Mucosa of descending colon (tissue), 3 donors: ENCODE results near the gene DOCK1. TPM values are rescaled to one million over a fixed set of nuclear protein-coding genes. Genes with fewer than 3 reads are reported as not detected.

Experiments used
- ATAC-seq: fragments of 200-7000 bp; cut with Tn5 transposase; one replicate; pipeline ENCODE4 v1.9.1; 2020; ENCODE audit warnings: mild to moderate bottlenecking, moderate library complexity
- DNase-seq, 3 donors: peaks; one replicate each; pipeline ENCODE4 v3.0.0-alpha.2; 2020
- H3K36me3 ChIP-seq: fragments of 200-600 bp; one replicate; pipeline ENCODE4 v1.8.0; 2021; ENCODE audit warnings: low read depth, mild to moderate bottlenecking
- H3K4me1 ChIP-seq: fragments of 200-600 bp; one replicate; pipeline ENCODE4 v1.8.0; 2021; ENCODE audit warnings: low read depth, mild to moderate bottlenecking
- H3K4me3 ChIP-seq: fragments of 200-600 bp; one replicate; pipeline ENCODE4 v1.8.0; 2021; ENCODE audit warnings: mild to moderate bottlenecking
- H3K9me3 ChIP-seq: fragments of 200-600 bp; one replicate; pipeline ENCODE4 v1.8.0; 2021; ENCODE audit warnings: mild to moderate bottlenecking
- intact Hi-C, 2 donors: fragments of 100-400 bp; cut with DNase I in 1 of 2; cut with micrococcal nuclease in 1 of 2; formaldehyde crosslinking; loops; one replicate each; pipeline versions ENCODE4 v1.11.0 to v1.11.1; 2022; cut with DNase I, micrococcal nuclease
- total RNA-seq, 3 donors: library from RNA; stranded (reverse); fragmentation: NEBNext Ultra II Directional in 2 of 3; extraction: Animal tissue kit (Norgen Biotek cat#: 25700) in 2 of 3; gene quantifications; one replicate each; pipeline versions ENCODE4 v1.2.1 to v1.2.4, GENCODE V29; 2021 to 2023
- TF ChIP-seq, protein P1 (sequence below): fragments of 200-600 bp; IDR thresholded peaks from one replicate; pipeline ENCODE4 v1.8.0; 2022; ENCODE audit warnings: antibody characterized with exemption, mild to moderate bottlenecking
- donor health status: DM: no; HTN: no; CAD: no; lungs with moderate emphysema.
- donor health status: DM: no; HTN: no; CAD: no.
- donor health status: DM: no; HTN: yes; CAD: no.

DOCK1 gene
- total RNA-seq, 3 donors from 2014 or later, result 56.5 to 103 (median 74.1) TPM

DNA sequence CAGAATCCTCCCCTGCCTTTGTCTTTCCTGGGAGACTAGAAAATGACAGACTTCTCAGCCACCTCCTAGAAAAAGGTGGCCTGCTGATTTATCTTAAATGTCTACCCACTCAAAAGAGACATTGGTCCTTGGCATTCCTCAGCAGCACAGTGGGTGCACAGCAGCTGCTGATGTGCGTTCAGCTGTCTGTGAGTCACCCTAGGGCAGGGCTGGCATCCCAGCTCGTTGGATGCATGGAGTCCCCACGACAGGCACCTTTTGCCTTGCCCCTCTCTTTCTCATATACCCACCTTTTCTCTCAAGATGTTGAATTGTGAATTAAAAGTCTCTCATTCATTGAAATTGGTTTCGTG lies 113.0 kb downstream of the DOCK1 start:
- TF ChIP-seq, protein P1, sequence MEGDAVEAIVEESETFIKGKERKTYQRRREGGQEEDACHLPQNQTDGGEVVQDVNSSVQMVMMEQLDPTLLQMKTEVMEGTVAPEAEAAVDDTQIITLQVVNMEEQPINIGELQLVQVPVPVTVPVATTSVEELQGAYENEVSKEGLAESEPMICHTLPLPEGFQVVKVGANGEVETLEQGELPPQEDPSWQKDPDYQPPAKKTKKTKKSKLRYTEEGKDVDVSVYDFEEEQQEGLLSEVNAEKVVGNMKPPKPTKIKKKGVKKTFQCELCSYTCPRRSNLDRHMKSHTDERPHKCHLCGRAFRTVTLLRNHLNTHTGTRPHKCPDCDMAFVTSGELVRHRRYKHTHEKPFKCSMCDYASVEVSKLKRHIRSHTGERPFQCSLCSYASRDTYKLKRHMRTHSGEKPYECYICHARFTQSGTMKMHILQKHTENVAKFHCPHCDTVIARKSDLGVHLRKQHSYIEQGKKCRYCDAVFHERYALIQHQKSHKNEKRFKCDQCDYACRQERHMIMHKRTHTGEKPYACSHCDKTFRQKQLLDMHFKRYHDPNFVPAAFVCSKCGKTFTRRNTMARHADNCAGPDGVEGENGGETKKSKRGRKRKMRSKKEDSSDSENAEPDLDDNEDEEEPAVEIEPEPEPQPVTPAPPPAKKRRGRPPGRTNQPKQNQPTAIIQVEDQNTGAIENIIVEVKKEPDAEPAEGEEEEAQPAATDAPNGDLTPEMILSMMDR, result no peak
- ATAC-seq (no peak), DNase-seq (no peak)
- Histone ChIP-seq H3K4me1 (peaks cover 10% of the 10 kb centered on the region), H3K36me3 (no peaks in the 10 kb centered on the region), H3K4me3 (no peak overlapping the region), H3K9me3 (no peaks in the 10 kb centered on the region)
- intact Hi-C loops, result no loop called here

DNA sequence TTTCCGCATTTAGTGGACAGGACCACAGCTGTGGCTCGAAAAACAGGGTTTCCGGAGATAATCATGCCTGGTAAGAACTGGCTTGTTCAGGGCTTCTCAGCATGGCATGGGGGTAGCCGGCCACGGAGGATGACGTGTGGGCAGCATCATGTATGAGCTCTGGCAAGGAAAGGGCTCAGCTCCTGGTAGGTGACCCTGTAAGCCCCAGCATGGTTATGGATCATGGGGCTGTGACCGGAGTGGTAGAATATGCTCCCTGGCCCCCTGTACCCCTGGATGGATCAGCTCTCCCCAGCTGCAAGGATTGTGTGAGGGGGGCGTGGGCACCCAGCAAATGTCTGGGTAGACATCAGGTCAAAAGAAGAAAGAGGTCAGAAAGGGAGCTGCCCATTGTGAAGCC lies 113.5 kb downstream of the DOCK1 start:
- intact Hi-C loops, result no loop called here
- Histone ChIP-seq H3K36me3 (peaks cover 3% of the 10 kb centered on the region), H3K4me3 (no peak overlapping the region), H3K4me1 (peaks cover 8% of the 10 kb centered on the region), H3K9me3 (no peaks in the 10 kb centered on the region)
- TF ChIP-seq, protein P1, result no peak
- DNase-seq (no peak), ATAC-seq (no peak)

DNA sequence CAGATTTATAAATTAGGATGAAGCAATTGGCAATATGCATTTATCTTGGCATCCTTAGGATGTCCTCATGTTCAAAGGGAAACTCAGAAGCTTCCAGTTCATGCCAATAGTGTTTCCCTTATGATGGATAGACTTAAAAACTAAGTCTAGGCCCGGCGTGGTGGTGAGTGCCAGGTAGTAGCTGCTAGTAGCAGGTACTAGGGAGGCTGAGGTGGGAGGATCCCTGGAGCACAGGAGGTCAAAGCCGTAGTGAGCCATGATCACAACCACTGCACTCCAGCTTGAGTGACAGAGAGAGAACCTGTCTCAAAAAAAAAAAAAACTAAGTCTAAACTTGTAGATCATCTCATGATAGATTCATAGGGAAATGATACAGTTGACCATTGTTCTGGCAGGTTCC lies 115.0 kb downstream of the DOCK1 start:
- no peak for DNase-seq
- TF ChIP-seq, protein P1, result no peak
- no peak for ATAC-seq
- intact Hi-C loops, result no loop called here
- Histone ChIP-seq H3K4me3 (no peak overlapping the region), H3K4me1 (no peaks in the 10 kb centered on the region), H3K36me3 (peaks cover 4% of the 10 kb centered on the region), H3K9me3 (no peaks in the 10 kb centered on the region)

DNA sequence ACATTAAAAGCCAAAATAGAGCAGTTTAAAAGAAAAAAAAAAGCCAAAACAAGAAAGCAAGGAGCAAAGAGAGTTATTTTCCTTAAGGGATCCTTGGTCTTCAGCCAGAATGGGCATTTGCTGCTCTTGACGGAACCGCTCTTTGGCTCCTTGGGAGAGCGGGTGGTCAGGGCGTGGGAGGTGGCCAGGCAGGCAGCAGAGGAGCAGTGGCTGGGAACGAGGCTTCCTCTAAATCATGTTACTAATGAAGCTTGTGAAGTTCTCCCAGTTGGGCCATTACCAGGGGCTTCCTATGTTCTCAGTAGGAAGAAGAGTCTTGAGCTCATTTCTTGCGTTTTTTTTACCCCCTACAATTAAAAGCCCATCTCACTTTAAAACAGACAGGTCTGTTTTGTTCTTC lies 116.6 kb downstream of the DOCK1 start:
- no peak for ATAC-seq
- intact Hi-C loops, result no loop called here
- H3K36me3 ChIP-seq, result peaks cover 4% of the 10 kb centered on the region
- H3K4me3 ChIP-seq, result no peak overlapping the region
- no peaks in the 10 kb centered on the region for H3K9me3 ChIP-seq
- no peaks in the 10 kb centered on the region for H3K4me1 ChIP-seq
- DNase-seq, result no peak
- TF ChIP-seq, protein P1, result no peak

DNA sequence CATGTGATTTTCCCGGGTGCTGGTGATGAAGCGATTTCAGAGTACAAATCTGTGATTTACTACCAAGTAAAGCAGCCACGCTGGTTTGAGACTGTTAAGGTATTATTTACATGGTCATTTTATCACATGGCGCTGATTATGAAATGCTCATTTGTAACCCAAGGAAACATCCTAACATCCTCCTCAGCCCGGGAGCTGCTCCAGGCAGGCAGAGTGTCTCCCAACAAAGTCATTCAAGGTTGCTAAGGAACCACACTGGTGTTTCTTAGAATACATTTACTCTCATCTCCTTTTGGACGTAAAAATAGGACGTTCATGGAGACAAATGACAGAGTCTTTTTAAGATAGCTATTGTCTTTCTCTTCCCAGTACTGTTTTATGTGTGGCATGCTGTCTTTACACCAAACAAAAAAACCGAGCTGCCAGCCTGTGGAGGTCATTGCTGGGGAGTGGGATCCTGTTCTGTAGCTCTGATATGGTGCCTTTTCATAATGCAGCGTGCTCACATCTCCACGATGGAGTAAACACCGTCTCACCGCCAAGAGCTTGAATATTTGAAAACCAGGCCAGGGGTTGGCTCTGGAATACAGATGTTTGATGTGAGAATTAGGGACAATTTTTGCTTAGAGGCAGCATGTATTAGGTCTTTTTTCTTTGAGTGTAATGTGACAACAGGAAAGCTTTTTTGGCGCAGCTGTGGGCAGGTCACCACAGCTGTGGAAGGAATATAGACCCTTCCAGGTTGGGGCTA lies 119.6 kb downstream of the DOCK1 start:
- H3K9me3 ChIP-seq, result no peaks in the 10 kb centered on the region
- ATAC-seq (no peak), DNase-seq (no peak)
- intact Hi-C loops, result no loop called here
- H3K36me3 ChIP-seq, result peaks cover 4% of the 10 kb centered on the region
- H3K4me3 ChIP-seq, result no peak overlapping the region
- no peaks in the 10 kb centered on the region for H3K4me1 ChIP-seq
- TF ChIP-seq, protein P1, result no peak

DNA sequence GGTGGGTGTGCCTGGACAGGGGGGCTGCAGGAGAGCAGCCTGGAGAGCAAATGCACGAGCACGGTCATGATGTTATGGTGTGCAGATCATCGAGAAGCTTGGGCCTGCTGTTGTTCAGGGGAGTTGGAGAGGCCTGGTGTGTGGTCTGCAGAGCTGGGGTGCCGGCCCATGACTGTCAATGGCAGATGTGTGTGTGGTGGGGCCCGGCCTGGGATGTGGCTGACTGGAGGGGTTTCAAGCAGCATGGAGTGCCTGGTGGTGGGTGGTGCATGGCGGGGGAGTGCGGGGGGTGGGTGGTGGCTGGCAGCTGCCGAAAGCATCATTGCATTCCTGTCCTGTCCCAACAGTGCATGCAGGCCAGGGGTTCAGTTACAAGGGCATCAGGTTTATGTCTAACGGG lies 122.6 kb downstream of the DOCK1 start:
- intact Hi-C loops, result no loop called here
- H3K4me3 ChIP-seq, result no peak overlapping the region
- no peaks in the 10 kb centered on the region for H3K9me3 ChIP-seq
- DNase-seq, result no peak
- TF ChIP-seq, protein P1, result no peak
- H3K36me3 ChIP-seq, result peaks cover 7% of the 10 kb centered on the region
- no peaks in the 10 kb centered on the region for H3K4me1 ChIP-seq
- no peak for ATAC-seq
